GM18907 (cell line): Measurements from ENCODE around the gene CHRNA1.
"Not testable (repeated sequence)": the region's sequence is repeated elsewhere in the genome, so short reads cannot be mapped to it uniquely, and the experiment has no call there.

Experiments
- ATAC-seq: cut with Tn5 transposase; IDR thresholded peaks from one replicate; pipeline ENCODE4 v1.9.1; 2021; ENCODE audit warnings: mild to moderate bottlenecking, moderate library complexity; ENCODE audit not compliant: unreplicated experiment

CHRNA1 gene

DNA sequence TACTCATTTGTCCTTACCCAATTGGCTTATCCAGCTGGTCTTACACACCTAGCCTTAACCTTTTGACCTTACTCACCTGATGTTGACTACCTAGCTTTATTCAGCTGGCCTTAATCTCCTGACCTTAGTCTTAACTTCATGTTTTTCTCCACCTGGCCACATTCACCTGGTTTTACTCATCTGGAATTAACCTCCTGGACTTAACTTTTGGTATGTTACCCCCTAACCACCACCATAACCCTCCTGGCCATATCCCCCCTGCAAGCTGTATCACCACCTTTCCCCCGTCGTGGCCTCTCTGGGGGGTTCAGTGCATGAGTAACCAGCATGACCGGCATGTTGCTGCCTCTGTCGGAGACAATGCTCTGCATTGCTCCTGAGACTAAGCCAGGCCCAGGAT is 45.7 kb downstream of the CHRNA1 start:
- ATAC-seq, result no peak

DNA sequence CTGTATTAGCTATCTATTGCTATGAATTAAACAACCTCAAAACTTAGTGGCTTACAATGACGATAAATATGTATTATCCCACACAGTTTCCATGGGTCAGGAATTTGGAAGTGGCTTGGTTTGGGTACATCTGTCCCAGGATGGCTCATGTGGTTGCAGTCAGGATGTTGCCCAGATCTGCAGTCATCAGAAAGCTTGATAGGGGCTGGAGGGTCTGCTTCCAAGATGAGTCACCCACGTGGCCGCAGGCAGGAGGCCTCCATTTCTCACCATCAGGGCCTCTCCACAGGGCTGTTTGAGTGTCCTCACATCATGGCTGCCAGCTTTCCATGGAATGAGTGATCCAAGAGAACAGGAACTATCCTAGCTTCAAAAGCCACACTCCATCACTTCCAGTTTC is 46.4 kb downstream of the CHRNA1 start:
- no peak for ATAC-seq

- ATAC-seq, result no peak
These were observed 47.0 kb downstream of the CHRNA1 start for GRCh38 chr2:174717273-174717672.

- ATAC-seq, result no peak
These were observed 47.5 kb downstream of the CHRNA1 start for GRCh38 chr2:174716785-174717184.

DNA sequence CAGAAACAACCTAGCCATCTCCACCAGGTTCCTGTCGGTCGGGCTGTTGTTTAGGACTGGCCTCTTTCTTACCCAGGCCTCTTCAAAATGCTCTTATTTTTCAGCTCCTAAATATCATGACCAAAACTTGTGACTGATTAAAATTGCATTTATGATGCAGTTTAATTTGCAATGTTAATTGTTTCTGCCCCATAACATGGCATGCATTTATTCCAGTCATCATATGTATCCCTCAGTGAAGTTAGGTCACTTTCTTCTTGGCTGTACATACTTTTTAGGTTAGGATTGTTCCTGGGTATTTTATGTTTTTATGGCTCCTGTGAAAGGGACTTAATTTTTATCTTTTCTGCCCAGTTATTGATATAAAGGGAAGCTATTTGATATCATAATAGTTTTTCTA is 50.6 kb downstream of the CHRNA1 start:
- ATAC-seq, result no peak

DNA sequence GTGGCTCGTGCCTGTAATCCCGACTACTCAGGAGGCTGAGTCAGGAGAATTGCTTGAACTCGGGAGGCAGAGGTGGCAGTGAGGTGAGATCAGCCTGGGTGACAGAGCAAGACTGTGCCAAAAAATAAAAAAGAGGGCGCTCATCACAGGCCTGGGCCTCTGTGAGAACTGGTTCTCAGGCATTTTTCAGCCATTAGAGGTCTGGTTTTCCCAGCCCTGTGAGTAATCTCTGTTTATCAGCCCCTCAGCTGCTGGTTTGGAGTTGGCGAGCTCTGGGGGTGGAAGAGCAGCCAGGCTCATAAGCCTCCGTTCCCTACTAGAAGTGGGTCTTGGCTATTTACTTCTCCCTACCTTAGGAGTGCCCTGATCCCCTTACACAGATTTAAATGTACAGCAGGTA is 53.1 kb downstream of the CHRNA1 start:
- ATAC-seq, result no peak

DNA sequence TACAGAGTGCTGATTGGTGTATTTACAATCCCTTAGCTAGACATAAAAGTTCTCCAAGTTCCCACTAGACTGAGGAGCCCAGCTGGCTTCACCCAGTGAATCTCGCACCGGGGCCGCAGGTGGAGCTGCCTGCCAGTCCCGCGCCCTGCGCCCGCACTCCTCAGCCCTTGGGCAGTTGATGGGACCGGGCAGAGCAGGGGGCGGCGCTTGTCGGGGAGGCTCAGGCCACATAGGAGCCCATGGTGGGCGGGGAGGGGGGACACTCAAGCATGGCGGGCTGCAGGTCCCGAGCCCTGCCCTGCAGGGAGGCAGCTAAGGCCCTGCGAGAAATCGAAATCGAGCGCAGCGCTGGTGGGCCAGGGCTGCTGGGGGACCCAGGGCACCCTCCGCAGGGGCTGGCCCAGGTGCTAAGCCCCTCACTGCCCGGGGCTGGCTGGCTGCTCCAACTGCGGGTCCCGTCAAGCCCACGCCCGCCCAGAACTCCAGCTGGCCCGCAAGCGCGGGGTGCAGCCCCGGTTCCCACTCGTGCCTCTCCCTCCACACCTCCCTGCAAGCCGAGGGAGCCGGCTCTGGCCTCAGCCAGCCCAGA is 54.8 kb downstream of the CHRNA1 start:
- not testable (repeated sequence) for ATAC-seq

- no peak for ATAC-seq
These were observed 55.6 kb downstream of the CHRNA1 start for GRCh38 chr2:174708713-174709112.

- ATAC-seq, result no peak
These were observed 59.0 kb downstream of the CHRNA1 start for GRCh38 chr2:174705321-174705720.

- no peak for ATAC-seq
These were observed 59.6 kb downstream of the CHRNA1 start for GRCh38 chr2:174704642-174705041.

- ATAC-seq, result no peak
These were observed 60.2 kb downstream of the CHRNA1 start for GRCh38 chr2:174704061-174704460.

DNA sequence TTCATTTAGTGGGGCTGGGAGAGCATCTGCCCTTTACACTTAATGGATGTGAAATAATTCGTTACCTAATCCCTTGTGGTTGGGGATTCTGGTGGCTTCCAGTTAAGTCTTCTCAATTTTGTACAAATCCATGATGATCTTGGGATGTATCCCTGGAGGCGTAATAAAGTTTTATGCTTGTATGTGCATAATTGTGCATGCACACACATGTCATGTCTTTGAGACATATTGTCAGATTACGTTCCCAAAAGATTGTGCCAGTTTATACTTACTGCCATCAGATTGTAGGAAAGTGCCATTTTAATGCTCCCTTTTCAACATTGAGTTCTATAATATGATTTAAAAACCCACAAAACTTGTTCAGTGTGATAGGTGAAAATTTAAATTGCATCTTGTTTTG is 60.8 kb downstream of the CHRNA1 start:
- no peak for ATAC-seq

DNA sequence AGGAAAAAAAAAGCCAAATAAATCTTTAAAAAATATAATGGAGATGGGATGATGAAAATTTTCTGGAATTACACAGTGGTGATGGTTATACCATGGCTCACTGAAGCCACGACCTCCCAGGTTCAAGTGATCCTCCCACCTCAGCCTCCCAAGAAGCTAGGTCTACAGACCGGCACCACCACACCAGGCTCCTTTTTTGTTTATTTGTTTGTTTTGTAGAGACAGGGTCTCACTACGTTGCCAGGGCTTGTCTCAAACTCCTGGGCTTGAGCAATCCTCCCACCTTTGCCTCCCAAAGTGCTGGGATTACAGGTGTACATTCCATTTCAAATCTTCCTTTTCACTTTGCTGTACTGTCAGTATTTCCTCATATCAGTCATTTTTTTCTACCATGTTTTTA is 61.7 kb downstream of the CHRNA1 start:
- ATAC-seq, result no peak

- no peak for ATAC-seq
These were observed 64.1 kb downstream of the CHRNA1 start for GRCh38 chr2:174699993-174700766.
